Measurements from ENCODE around the gene ZNF296.

DNA sequence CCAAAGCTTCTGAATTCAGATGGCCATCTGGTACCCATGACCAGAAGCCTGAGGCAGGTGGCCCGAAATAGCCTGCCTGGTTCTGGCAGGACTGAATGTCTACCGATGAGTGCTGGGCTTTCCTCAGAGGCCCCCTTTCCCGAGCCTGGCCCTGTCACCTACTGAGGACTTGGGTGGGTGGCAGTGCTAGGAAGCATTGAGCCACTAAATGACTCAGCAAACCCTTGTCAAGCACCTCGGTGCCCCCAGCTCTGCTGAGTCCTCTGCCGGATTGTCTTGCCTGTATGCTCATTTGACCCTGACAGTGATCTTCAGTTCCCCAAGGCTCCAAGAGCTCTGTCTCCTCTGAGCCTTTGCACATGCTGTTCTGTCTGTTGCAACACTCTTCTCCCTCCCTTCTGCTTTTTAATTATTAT is 34.6 kb upstream of the ZNF296 start:
- TF ChIP-seq, protein P1, sequence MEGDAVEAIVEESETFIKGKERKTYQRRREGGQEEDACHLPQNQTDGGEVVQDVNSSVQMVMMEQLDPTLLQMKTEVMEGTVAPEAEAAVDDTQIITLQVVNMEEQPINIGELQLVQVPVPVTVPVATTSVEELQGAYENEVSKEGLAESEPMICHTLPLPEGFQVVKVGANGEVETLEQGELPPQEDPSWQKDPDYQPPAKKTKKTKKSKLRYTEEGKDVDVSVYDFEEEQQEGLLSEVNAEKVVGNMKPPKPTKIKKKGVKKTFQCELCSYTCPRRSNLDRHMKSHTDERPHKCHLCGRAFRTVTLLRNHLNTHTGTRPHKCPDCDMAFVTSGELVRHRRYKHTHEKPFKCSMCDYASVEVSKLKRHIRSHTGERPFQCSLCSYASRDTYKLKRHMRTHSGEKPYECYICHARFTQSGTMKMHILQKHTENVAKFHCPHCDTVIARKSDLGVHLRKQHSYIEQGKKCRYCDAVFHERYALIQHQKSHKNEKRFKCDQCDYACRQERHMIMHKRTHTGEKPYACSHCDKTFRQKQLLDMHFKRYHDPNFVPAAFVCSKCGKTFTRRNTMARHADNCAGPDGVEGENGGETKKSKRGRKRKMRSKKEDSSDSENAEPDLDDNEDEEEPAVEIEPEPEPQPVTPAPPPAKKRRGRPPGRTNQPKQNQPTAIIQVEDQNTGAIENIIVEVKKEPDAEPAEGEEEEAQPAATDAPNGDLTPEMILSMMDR (IDR thresholded peaks at IDR 0.05; ENCODE audit: insufficient read depth, low read length, poor library complexity, severe bottlenecking) = no peak
- TF ChIP-seq EZH2phosphoT487 (conservative IDR thresholded peaks at IDR 0.05; ENCODE audit: low read length) = no peak
